ENCODE results near the gene KLC1. TPM values are rescaled to one million over a fixed set of nuclear protein-coding genes. Genes with fewer than 3 reads are reported as not detected.

Gene KLC1
- total and polyA plus RNA-seq, 2 of the 8 experiments (the other 6 are each of a cell fraction or from before 2014, with no cell fraction given), result 84.6 to 134 TPM

GRCh38 chr14:103668117-103668516 lies 39.1 kb downstream of the KLC1 start:
- no peak for DNase-seq (ENCODE audit: low read depth in 1 of 2, low spot score in 2 of 2)
- H3K23me2 ChIP-seq (ENCODE audit: low read depth, low read length), result no peaks in the 10 kb centered on the region
- no peak overlapping the region for H3K18ac ChIP-seq (ENCODE audit: extremely low read depth, low read length)
- no peak overlapping the region for H2BK20ac ChIP-seq (ENCODE audit: low read length)
- no peak overlapping the region for H3K9ac ChIP-seq (replicated peaks in 1 of 4; ENCODE audit: extremely low read depth in 1 of 4, low read depth in 3 of 4, low read length in 3 of 4)
- H2BK12ac ChIP-seq (ENCODE audit: low read depth, low read length), result no peak overlapping the region
- H3K79me1 ChIP-seq (ENCODE audit: low read depth, low read length), result peaks cover 2% of the 10 kb centered on the region; the same call in 1 of the 2 replicates
- no peak for TF ChIP-seq CHD2 (IDR thresholded peaks at IDR 0.05; ENCODE audit: low read length)
- no peak for TF ChIP-seq SIX5 (IDR thresholded peaks at IDR 0.05; ENCODE audit: low read depth, low read length)
- no peak for TF ChIP-seq SP1 (IDR thresholded peaks at IDR 0.05; ENCODE audit: low read depth, low read length)
- TF ChIP-seq YY1 (IDR thresholded peaks at IDR 0.05; ENCODE audit: low read depth, low read length), result no peak
- no peak for TF ChIP-seq MAX (IDR thresholded peaks at IDR 0.05)
- no peak for TF ChIP-seq PHF8 (conservative IDR thresholded peaks at IDR 0.05; ENCODE audit: low read depth, low read length)
- no peak overlapping the region for H2AFZ ChIP-seq (ENCODE audit: low read length)
- 94% methylated on average over 3 of the region's 3 CpGs; no CpG with 5 or more reads in 1 of the 2 experiments for WGBS, 2 experiments (ENCODE audit: extremely low coverage in 1 of 2, insufficient coverage in 1 of 2, insufficient read length in 1 of 2, insufficient replicate concordance in 2 of 2, low coverage in 1 of 2, low lambda C conversion rate in 2 of 2, missing lambda C conversion rate in 1 of 2)
- no peak overlapping the region for H3K27ac ChIP-seq (ENCODE audit: low read depth, low read length)
- H4K91ac ChIP-seq (replicated peaks; ENCODE audit: insufficient read length, low read length), result no peak overlapping the region
- H3K79me2 ChIP-seq (ENCODE audit: control insufficient read depth in 1 of 2, insufficient read depth in 2 of 2, low read length in 2 of 2), result no peaks in the 10 kb centered on the region
- H3K14ac ChIP-seq (ENCODE audit: insufficient read length), result no peak overlapping the region
- H3K23ac ChIP-seq (ENCODE audit: insufficient read length), result no peak overlapping the region
- no peaks in the 10 kb centered on the region for H3K4me1 ChIP-seq (replicated peaks in 1 of 4; ENCODE audit: control insufficient read depth in 3 of 4, insufficient read depth in 4 of 4, low read length in 3 of 4)
- no peak overlapping the region for H2AK5ac ChIP-seq (ENCODE audit: low read depth, low read length)
- no peak overlapping the region for H4K8ac ChIP-seq (ENCODE audit: extremely low read depth, insufficient read depth, low read length)
- peaks cover 28 to 61% (median 43%) of the 10 kb centered on the region in 4 experiments for H3K36me3 ChIP-seq (ENCODE audit: control insufficient read depth in 2 of 4, insufficient read depth in 4 of 4, low read length in 3 of 4)
- no peak overlapping the region for H3K4me3 ChIP-seq (ENCODE audit: extremely low read depth in 1 of 4, insufficient read depth in 2 of 4, low read depth in 3 of 4, low read length in 4 of 4)
- no peaks in the 10 kb centered on the region for H3K9me3 ChIP-seq (ENCODE audit: insufficient read depth in 2 of 2, low read depth in 1 of 2, low read length in 1 of 2)
- no peak overlapping the region for H4K5ac ChIP-seq (ENCODE audit: insufficient read length, low read depth, low read length)
- H4K20me1 ChIP-seq (replicated peaks in 1 of 2; ENCODE audit: control insufficient read depth in 1 of 2, insufficient read depth in 2 of 2, low read length in 2 of 2), result peaks cover 0 to 5% of the 10 kb centered on the region in 2 experiments
- no peak overlapping the region for H2BK5ac ChIP-seq (ENCODE audit: low read depth, low read length)
- ChIA-PET CTCF (ENCODE audit: partially characterized antibody) (interaction anchor here (0.6 to 3.5 kb wide), 2 partner anchors 12 to 80 kb away, joined by 3 to 13 read pairs; no protein-coding TSS in a partner anchor), POLR2A (ENCODE audit: partially characterized antibody) (no interaction called here)
- H2BK120ac ChIP-seq (replicated peaks; ENCODE audit: low read depth, low read length), result no peak overlapping the region
- no peak overlapping the region for H2BK15ac ChIP-seq (ENCODE audit: low read length)
- no peak for FAIRE-seq
- H3K56ac ChIP-seq (replicated peaks; ENCODE audit: insufficient read length, low read depth, low read length), result no peak overlapping the region
- H3K27me3 ChIP-seq (replicated peaks in 1 of 4; ENCODE audit: control insufficient read depth in 3 of 4, extremely low read depth in 1 of 4, insufficient read depth in 3 of 4, low read length in 3 of 4), result no peaks in the 10 kb centered on the region
- H3K4me2 ChIP-seq (ENCODE audit: insufficient read depth in 1 of 2, low read depth in 2 of 2, low read length in 2 of 2), result no peak overlapping the region
- H3K4ac ChIP-seq (replicated peaks; ENCODE audit: insufficient read length, low read depth, low read length), result no peak overlapping the region
